ENCODE results near the gene DGKB.
"Not testable (repeated sequence)": the region's sequence is repeated elsewhere in the genome, so short reads cannot be mapped to it uniquely, and the experiment has no call there.

The DGKB gene

DNA sequence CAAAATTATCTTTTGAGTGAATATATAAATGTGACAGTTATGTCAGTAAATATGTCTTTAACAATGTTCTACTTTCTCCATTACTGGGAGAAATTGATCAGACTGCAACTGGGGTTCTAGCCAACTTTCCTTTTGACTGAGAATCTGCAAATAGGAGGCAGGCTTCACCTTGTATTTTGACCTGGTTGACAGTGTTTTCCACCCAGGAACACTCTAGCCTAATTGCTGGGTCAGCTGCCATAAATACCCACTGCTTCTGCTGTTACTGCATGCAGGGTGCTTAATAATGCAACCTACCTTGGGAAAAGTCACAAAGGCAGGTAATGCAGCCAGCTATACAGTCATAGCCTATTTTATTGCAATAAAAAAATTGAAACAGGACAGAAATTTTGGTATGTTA is 319.0 kb downstream of the DGKB start:
- DNase-seq (ENCODE audit: low spot score), result no peak

GRCh38 chr7:14582010-14582409 is 320.5 kb downstream of the DGKB start:
- DNase-seq (ENCODE audit: low spot score), result no peak

GRCh38 chr7:14579971-14580370 is 322.6 kb downstream of the DGKB start:
- DNase-seq (ENCODE audit: low spot score), result no peak

DNA sequence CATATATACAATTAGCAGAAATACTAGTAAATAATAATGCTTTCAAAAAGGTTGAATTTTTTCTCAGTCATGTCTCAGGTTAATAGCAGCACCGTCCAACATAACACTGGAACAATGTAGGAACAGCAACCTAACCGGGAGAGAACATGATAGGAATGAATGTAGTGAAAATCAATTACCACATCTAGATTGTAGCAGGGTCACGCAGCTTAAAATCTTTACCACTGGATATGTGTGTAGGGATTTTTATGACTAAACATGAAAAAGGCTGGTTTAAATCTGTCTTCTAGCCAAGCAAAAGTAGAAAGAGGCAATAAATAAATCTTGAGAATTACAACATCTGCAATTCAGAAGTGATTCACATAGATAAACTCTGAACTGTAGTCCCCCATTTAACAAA is 326.0 kb downstream of the DGKB start:
- no peak for DNase-seq (ENCODE audit: low spot score)

- no peak for DNase-seq (ENCODE audit: low spot score)
Measured at GRCh38 chr7:14570750-14571607, 331.6 kb downstream of the DGKB start.

- DNase-seq (ENCODE audit: low spot score), result no peak
Measured at GRCh38 chr7:14552060-14552459, 350.5 kb downstream of the DGKB start.

DNA sequence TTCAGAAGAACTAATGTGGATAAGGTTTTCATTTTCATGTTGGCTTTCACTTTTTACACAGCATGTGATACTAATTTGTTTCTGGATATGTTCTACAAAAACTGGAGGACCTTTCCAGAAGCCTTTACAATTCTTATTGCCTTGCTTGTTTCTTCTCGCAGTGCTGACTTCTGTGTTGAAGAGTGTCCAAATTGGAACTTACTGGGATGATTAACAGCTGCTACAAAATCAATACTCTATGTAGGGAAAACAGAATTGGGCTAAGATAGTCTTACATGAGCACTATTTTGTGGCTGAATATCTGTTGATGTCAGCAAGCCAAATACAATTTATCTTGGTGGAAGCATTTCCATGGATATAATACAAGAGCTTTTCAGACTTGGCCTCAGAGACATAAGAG is 351.2 kb downstream of the DGKB start:
- no peak for DNase-seq (ENCODE audit: low spot score)

DNA sequence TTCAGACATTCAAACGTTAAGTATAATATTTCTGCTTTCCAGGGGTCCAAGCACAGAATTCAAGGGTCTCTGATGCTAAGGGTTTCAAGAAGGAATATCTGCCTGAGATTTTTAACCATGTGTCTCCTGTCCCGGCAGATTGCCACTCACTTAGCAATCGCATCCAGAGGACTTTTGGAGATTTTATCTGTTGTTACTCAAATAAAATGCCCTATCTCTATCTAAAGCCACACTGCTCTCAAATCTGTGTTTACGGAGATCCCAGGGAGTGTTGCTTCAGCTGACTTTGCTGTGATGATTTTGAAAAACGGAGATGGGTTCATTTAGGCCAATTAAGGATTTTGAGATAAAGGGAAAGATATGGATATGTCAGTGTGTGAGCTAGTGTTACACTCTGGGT is 359.9 kb downstream of the DGKB start:
- no peak for DNase-seq (ENCODE audit: low spot score)

GRCh38 chr7:14521183-14521582 is 381.4 kb downstream of the DGKB start:
- DNase-seq (ENCODE audit: low spot score), result no peak

DNA sequence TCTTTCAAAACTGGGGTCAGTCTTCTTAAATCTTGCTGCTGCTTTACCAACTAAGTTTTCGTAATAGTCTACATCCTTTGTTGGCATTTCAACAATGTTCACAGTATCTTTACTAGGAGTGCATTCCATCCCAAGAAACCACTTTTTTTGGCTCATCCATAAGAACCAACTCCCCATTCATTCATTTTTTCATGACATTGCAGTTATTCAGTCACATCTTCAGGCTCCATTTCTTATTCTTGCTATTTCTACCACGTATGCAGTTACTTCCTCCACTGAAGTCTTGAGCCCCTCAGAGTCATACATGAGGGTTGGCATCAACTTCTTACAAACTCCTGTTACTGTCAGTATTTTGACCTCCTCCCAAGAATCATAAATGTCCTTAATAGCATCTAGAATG is 392.3 kb downstream of the DGKB start:
- DNase-seq (ENCODE audit: low spot score), result no peak

- DNase-seq (ENCODE audit: low spot score), result no peak
Measured at GRCh38 chr7:14507617-14508016, 394.9 kb downstream of the DGKB start.

GRCh38 chr7:14505906-14506305 is 396.6 kb downstream of the DGKB start:
- no peak for DNase-seq (ENCODE audit: low spot score)

- no peak for DNase-seq (ENCODE audit: low spot score)
Measured at GRCh38 chr7:14504134-14504533, 398.4 kb downstream of the DGKB start.

- DNase-seq (ENCODE audit: low spot score), result no peak
Measured at GRCh38 chr7:14503623-14504022, 398.9 kb downstream of the DGKB start.

- DNase-seq (ENCODE audit: low spot score), result no peak
Measured at GRCh38 chr7:14501436-14501835, 401.1 kb downstream of the DGKB start.

GRCh38 chr7:14497390-14497789 is 405.2 kb downstream of the DGKB start:
- no peak for DNase-seq (ENCODE audit: low spot score)

GRCh38 chr7:14495633-14496032 is 406.9 kb downstream of the DGKB start:
- no peak for DNase-seq (ENCODE audit: low spot score)

DNA sequence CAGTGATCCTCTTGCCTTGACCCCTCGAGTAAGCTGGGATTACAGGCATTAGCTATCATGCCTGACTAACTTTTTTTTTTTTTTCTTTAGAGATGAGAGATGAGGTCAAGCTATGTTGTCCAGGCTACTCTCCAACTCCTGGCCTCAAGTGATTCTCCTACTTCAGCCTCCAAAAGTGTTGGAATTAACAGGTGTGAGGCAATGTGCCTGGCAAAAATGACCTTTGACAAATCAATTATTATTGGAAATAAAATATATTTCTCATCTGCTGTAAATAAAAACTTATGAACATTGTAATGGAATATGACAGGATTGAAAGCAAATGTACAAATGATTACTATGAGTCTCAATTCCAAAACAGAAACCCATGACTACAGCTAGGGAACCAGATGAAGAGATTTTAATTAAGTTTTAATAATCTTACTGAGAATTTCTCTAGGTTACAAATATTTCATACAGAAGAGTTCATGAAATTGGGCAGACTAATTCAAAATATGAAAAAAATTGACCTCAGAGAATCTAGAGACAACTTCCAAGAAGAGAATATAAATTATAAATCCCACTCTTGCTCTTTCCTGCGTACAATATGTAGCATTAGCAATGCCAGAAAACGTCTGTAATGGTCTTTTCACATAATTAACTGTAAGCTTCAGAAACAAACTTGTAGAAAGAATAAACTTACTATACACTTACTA is 414.7 kb downstream of the DGKB start:
- DNase-seq (ENCODE audit: low spot score), result no peak

GRCh38 chr7:14483663-14484062 is 418.9 kb downstream of the DGKB start:
- no peak for DNase-seq (ENCODE audit: low spot score)

DNA sequence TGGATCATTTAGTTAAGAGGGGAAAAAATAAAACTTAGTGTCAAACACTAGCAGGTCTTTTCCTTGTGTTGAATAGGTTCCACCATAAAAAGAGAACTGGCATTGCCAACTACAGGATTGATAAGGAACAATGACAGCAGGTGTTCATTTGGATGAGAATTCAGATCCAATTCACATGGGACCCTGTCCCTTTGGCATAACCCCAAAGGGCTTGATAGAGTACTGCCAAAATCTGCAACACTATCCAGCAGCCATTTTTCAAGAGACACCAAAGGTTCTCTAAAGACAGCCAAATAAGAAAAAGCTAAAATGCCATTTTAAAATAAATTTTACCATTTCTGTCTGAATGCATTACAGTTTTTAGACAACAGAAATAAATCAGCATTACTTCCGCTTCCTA is 422.3 kb downstream of the DGKB start:
- no peak for DNase-seq (ENCODE audit: low spot score)

DNA sequence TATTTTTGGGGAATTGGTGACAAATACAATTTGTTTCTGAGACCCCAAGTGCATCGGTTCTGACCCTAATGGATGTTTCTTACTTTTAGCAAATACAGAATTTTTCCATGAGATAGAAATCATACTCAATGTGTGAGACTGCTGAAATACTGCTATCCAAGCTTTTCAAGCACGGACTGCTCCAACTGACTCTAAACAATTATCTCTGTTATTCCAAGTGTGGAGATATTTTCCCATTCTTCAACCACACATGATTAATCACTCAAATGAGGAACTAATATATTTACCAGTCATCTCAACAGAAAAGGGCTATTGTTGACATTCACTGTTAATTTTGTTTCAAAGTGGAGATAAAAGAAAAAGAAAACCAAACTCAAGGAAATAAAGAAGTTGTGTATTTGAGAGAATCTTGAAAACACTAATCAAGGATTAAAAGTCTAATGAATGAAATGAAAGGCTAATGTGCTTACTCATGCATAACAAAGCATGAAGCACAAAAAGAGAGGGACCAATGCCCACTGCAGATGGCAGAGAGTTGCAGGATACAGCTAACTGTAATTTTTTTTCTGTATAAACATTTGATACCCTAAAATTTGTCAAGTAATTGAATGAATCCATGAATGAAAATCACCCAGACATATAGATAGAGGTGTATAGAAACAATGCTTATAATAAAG is 423.6 kb downstream of the DGKB start:
- DNase-seq (ENCODE audit: low spot score), result no peak

DNA sequence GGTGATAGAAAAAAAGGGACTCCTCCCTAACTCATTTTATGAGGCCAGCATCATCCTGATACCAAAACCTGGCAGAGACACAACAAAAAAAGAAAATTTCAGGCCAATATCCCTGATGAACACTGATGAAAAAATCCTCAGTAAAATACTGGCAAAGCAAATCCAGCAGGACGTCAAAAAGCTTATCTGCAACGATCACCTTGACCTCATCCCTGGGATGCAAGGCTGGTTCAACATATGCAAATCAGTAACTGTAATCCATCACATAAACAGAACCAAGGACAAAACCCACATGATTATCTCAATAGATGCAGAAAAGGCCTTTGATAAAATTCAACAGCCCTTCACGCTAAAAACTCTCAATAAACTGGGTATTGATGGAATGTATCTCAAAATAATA is 440.8 kb downstream of the DGKB start:
- DNase-seq (ENCODE audit: low spot score), result not testable (repeated sequence)

GRCh38 chr7:14458846-14459245 is 443.7 kb downstream of the DGKB start:
- DNase-seq (ENCODE audit: low spot score), result not testable (repeated sequence)

Data from ecto neural progenitor cell (in vitro differentiated cells).